Activated effector memory CD4-positive, alpha-beta T cell treated with Interleukin-2 at 50 U/mL for 16 hours (primary cell): ENCODE data around the gene SPIB.
"Not testable (repeated sequence)": the region's sequence is repeated elsewhere in the genome, so short reads cannot be mapped to it uniquely, and the experiment has no call there.

Source experiments
- DNase-seq: peaks from one replicate; pipeline ENCODE4 v3.0.0-alpha.2; 2020

Gene SPIB

DNA sequence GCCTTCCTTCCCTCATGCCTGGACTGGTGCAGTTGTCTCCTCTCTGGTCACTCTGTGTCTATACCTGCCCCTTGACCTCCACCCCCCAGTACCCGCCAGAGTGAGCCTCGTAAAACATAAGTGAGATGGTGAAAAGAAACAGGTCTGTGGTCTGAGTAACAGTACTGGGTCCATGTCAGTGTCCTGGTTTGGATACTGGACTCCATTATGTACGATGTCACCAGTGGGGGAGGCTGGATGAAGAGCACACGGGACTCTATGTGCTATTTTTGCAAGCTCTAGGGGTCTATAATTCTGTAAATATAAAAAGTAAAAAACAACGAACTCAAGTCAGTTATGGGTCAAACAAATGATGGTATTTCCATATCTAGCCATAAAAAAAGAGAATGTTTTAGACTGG, 28.3 kb downstream of the SPIB start:
- DNase-seq, result no peak

DNA sequence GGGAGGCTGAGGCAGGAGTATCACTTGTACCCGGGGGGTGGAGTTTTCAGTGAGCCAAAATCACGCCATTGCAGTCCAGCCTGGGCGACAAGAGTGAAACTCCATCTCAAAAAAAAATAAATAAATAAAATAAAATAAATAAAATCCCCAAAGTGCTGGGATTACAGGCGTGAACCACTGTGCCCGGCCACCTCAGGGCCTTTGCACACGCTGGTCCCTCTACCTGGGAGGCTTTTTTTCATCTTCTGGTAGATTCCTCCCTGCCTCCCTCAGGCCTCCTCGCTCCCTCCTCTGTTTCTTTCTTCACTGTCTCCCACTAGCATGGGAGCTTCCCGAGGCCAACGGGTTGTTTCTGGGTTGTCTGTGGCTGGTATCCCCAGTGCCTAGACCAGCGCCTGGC, 29.0 kb downstream of the SPIB start:
- no peak for DNase-seq

DNA sequence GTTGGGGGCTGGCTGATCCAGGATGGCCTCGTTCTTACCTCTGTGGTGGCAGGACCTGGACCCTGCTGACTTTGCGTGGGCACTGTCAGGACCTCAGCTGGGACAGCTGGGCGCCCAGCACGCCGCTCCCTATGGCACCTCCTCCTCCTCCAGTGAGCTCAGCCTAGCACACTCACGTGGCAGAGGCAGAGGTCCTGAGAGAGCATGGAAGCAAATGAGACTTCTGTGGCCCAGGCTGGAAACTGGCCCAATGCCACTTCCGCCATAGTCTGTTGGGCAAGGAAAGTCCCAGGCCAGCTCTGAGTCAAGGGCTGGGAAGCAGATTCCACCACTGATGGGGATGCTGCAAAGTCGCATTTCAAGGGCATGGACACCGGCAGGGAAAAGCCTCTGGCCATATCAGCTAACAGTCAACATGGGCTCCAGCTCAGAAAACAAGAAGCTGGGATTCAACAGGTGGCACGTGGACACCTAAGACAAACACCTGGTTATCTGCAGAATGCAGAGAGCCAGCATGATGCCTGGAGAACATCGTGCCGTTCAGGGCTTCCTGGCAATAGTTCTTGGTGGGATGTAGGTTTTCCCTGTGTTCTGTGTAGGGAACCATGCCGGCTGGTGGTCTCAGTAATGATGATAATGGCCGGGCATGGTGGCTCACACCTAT, 30.6 kb downstream of the SPIB start:
- no peak for DNase-seq

DNA sequence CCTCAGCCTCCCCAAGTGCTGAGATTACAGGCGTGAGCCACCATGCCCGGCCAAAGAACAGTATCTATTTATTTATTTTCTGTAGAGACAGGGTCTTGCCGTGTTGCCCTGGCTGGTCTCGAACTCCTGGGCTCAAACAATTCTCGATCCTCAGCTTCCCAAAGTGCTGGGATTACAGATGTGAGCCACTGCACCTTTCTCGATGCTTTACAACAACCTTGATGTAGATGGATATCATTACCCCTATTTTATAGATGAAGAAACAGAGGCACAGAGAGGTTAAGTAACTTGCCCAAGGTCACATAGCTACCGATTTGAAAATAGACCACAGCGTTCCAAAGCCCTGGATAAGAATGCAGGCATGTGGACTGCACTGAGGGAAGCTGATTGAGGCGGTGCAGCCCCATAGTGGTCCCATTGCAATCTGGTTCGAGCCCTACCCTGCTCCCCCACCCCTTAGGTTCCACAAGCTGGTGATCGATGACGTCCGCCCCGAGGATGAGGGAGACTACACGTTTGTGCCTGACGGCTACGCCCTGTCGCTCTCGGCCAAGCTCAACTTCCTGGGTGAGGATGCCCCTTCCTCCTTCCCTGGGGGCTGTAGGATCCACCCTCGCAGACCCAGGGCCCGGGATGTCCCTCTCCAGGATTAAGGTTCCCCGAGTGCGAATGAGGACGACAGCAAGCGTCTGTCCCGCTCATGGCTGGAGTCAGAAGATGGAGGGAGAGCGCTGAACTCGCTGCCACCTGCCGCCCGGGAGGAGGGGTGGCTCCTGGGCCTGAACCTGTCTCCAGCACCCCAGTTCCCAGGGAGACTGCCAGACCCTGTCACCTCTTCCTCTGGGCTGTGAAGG, 31.9 kb downstream of the SPIB start:
- DNase-seq, result no peak

DNA sequence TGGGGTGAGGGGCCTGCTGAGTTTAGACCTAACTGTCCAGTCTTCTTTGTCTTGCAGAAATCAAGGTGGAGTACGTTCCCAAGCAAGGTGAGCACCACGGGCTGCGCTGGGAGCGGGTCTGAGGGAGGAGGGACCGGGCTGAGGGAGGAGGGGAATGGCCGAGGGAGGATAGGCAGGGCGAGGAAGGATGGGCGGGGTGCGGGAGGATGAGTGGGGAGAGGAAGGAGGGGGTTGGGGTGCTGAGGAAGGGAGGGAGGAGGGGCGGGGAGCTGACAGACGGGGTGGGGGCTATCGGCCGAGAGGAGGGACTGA, 32.4 kb downstream of the SPIB start:
- DNase-seq, result no peak

DNA sequence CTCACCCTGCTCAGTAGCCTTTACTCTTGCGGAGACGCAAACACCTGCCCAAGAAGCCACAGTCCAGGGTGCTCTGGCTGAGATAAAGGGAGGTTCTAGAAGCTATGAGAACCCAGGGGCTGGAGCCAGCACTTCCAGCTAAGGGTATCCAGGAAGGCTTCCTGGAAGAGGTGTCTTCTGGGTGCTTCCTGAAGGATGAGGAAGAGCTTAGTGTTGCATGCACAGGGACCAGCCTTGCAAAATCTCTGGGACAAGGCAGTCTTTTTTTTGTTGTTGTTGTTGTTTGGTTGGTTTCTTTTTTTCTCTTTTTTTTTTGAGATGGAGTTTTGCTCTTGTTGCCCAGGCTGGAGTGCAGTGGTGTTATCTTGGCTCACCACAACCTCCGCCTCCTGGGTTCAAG, 34.5 kb downstream of the SPIB start:
- no peak for DNase-seq

DNA sequence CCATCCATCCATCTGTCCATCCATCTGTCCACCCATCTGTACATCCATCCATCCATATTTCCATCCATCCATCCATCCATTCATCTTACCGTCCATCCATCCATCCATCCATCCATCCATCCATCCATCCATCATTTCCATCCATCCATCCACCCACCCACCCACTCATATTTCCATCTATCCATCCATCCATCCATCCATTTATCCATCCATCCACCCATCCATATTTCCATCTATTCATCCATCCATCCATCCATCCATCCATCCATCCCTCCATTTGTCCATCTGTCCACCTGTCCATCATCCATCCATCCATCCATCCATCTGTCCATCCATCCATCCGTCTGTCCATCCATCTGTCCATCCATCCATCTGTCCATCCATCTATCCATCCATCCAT, 37.3 kb downstream of the SPIB start:
- no peak for DNase-seq

DNA sequence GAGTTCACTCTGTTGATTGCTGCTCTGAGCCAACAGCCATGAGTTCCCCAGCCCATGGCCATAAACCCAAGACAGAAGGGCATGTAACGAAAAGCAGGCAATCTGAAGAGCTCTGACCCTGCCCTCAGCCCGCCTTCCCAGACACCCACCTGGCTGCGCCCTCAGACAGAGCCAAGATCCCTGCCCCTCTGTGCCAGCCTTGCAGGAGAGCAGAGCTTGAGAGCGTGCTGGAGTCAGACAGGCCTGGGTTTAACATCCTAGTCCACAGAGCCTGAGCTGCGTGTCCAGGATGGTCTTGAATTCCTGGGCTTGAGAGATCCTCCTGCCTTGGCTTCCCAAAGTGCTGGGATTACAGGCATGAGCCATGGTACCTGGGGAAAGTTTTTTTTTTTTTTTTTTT, 38.6 kb downstream of the SPIB start:
- no peak for DNase-seq

DNA sequence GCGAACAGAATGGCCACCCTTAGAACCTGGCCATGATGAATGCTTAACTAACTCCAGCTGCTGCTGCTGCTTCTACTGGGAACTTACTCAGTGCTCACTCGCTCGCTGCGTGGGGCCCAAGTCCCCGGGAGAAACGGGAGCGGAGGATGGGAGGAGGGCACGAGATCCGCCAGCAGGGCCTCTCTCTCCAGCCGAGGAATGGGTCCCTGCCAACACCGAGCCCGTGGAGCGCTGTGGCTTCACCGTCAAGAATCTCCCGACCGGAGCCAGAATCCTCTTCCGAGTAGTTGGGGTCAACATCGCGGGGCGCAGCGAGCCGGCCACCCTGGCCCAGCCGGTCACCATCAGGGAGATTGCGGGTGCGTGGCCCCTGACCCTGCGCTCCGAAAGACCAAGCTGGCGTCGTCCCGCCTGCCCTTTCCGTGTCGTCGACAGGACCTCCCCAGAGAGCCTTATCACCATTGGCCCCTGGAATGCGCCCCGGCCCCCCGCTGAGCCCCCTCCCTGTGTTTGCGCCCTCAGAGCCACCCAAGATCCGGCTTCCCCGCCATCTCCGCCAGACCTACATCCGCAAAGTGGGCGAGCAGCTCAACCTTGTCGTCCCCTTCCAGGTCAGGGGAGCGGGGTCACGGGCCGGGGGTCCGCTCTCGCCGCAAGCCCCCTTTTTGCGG, 39.8 kb downstream of the SPIB start:
- DNase-seq, result no peak

DNA sequence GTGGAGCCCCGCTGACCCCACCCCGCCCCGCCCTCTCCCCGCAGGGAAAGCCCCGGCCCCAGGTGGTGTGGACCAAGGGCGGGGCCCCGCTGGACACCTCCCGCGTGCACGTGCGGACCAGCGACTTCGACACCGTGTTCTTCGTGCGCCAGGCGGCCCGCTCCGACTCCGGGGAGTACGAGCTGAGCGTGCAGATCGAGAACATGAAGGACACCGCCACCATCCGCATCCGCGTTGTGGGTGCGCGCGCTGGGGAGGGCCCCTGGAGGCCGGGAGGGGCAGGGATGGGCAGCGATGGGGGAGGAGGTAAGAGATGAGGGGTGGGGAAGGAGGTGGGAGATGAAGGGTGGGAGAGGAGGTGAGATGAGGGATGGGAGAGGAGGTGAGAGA, 40.3 kb downstream of the SPIB start:
- DNase-seq, result no peak

DNA sequence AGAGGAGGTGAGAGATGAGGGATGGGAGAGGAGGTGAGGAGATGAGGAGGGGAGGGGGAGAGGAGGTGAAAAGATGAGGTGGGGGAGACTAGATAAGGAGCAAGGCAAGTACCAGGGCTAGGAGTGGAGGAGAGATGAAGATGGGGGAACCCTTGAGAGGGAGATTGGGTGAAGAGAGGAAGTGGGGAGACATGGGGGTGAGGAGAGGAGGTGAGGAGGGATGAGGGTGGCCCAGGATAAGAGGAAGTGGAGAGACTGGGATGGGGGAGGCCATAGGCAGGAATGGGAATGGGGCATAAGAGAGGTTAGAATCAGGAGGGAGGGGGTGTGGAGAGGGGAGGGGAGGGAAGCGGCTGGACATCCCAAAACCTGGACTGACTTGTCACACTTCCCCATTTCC, 40.9 kb downstream of the SPIB start:
- DNase-seq, result no peak

DNA sequence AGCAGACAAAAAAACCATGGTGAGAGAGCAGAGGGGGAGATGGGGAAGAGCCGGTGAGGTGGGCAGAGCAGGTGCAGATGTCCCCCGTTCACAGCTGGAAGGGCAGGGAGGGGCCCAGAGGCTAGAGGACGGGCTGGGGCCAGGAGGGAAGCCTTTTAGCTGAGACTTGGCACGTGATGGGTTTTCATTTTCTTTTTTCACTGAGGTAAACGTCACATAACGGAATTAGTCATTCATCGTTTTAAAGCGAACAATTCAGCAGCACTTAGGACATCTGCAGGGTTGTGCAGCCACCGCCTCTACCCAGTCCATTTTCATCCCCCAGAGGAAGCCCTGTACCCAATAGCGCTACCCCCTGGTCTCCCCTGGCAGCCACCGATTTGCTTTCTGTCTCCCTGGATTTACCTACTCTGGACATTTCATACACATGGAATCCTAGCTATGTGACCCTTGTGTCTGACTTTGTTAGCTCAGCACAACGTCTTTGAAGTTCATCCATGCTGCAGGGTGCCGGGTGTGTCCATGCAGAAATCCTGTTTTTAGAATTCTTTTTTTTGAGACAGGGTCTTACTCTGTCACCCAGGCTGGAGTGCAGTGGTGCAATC, 41.5 kb downstream of the SPIB start:
- DNase-seq, result no peak

DNA sequence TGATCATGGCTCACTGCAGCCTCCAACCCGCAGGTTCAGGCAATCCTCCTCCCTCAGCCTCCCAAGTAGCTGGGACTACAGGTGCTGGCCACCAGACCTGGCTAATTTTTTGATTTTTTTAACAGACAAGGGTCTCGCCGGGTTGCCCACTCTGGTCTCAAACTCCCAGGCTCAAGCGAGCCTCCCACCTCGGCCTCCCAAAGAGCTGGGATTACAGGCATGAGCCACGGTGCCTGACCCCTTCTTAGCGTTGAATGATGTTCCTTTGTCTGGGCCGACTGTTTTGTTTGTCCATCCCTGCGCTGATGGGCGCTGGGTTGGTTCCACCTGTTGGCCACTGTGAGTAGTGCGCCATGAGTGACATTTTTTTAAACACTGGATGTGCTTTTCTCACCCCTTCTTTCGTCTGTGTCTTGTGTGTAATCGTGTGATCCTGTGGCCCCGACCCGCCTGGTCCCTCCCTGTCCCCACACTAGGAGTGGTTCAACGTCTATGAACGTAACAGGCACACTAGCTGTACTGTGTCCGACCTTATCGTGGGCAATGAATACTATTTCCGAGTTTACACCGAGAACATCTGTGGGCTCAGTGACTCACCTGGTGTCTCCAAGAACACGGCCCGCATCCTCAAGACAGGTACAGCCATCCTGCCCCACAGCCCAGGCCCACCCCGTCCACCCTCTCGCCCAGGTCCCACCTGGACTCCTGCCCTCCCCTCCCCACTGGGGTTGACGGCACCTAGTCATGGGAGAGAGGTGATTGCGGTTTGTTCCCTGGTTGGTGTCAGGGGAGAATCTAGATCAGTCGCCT, 42.5 kb downstream of the SPIB start:
- peak; percentile 25 for DNase-seq

DNA sequence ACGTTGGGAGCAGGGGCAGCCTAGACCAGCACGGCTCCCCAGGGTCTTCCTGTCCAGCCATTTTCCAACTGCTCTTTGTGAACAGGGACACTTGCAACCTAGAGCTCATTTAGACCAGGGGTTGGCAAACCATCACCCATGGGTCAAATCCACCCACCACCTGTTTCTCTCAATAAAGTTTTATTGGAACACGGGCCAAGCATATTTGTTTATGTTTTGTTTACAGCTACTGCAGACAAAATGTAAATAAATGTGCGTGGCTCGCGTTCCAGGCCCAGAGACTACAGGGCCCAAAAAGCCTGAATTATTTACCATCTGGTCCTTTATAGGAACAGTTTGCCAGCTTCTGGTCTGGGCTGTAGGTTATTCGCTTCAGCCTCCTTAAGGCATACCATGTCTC, 44.2 kb downstream of the SPIB start:
- DNase-seq, result no peak

DNA sequence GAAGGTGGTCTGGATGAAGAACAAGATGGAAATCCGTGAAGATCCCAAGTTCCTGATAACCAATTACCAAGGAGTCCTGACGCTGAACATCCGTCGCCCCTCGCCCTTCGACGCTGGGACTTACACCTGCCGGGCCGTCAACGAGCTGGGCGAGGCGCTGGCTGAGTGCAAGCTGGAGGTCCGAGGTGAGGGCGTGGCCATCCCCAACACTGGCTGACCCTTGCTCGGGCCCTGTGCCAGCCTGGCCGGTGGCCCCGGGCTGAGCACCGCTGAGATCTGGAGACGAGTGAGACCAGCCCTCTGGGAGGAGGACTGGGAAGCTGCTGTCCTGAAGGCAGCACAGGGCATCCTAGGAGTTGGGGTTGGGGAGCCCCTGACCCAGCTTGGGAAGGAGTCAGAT, 45.6 kb downstream of the SPIB start:
- no peak for DNase-seq

DNA sequence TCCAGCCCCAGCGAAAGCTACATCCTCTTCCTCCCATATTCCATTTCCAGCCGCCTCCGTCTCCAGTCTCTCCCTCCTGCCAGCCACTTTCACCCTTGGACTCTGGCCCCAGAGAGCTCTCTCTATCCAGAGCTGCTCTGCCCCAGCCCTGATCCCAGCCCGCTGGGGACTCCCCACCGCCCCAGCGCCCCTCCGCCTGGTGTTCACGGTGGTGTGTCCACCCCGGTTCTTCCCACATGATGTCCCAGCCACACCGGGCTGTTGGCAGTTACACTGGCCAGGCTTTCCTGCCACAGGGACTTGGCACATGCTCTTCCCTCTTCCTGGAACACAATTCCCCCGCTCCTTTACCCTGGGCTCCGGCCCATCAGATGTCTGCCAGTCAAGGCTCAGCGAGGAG, 46.3 kb downstream of the SPIB start:
- no peak for DNase-seq

DNA sequence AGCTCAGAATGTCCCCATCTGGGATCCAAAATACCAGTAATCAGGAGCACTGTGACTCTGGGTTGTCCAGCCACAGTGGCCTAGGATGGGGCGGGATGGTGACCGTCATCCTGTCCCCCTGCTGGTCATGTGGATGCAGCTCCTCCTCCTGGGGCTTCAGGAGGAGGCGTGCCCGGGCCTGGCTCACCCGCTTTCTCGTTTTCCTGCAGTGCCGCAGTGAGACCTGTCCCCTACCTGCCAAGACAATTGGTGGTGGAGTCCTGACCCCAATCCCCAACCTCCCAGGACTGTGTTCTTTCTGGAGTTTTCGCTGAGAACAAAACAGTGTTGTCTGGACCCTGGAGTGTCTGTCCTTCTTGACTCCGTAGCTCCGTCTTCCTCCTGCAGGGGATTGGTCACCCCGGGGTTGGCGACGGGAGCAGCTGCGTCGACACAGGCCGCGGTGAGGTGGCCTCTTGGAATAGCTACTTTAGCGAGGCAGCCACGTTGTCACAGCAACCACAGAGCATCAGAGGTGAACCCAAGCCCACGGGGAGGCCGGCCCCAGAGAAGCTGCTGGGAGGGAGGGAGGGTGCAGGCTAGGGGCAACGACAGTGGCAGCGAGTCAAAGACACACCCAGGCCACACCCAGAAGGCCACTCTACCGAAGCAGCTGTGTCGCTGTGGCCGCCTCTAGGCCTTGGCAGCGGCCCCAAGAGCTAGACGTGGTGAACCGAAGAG, 47.4 kb downstream of the SPIB start:
- no peak for DNase-seq

DNA sequence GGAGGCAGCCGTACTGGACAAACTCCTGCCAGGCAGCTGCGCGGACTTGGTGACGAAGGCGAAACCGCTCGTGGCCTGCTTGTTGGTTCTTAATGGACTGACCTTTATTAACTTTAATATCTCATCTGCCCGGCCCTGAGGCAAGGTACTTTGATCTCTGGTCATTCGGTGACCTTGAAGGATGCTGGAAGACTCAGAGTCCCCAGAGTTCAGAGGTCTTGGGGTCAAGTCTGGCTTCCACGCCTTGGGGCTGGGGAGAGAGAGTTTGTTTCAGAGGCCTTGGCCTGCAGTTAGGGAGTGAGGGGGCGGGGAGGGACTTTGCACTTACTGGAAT, 47.9 kb downstream of the SPIB start:
- DNase-seq, result no peak

DNA sequence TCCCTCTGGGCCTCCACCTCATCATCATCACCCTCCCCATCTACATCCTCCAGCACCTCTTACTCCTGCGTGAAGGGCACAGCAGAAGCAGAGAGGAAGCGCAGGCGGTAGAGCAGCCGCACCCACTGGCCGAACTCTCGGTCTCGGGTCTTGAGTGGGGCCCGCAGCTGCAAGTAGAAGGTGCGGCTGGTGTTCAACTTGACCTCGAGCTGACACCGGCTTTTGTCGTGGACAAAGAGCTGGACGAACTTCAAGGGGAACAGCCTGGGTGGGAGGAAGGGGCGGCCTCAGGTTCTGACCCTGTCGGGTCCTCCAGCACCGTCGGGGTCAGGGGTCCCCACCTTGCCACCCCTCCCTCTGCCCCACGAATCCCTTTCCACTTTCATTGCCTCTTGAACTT, 48.8 kb downstream of the SPIB start:
- no peak for DNase-seq

DNA sequence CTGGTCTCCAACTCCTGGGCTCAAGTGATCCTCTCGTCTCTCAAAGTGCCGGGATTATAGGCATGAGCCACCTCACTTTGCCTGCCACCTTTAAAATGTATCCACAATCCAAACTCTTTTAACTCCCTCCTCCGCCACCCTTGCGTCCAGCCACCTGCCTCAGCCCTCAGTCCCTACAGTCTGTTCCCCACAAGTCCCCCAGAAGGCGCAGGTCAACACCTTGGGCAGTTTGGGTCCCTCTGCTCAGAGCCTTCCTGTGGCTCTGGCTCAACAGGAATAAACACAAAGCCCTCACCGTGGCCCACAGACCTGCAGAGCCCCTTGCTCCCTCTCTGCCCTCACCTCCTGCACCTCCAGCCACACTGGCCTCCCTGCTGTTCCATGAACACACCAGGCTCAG, 50.1 kb downstream of the SPIB start:
- no peak for DNase-seq

DNA sequence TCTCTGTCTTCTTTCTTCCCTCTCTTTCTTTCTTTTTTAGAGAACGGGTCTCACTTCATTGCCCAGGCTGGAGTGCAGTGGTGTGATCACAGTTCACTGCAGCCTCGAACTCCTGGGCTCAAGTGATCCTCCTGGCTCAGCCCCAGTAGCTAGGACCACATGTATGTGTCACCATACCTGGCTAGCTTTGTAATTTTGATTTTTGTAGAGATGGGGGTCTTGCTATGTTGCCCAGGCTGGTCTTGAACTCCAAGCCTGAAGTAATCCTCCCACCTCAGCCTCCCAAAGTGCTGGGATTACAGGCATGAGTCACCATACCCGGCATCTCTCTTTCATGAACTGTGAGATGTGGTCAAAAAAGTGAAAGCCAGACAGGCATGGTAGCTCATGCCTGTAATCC, 54.6 kb downstream of the SPIB start:
- not testable (repeated sequence) for DNase-seq

DNA sequence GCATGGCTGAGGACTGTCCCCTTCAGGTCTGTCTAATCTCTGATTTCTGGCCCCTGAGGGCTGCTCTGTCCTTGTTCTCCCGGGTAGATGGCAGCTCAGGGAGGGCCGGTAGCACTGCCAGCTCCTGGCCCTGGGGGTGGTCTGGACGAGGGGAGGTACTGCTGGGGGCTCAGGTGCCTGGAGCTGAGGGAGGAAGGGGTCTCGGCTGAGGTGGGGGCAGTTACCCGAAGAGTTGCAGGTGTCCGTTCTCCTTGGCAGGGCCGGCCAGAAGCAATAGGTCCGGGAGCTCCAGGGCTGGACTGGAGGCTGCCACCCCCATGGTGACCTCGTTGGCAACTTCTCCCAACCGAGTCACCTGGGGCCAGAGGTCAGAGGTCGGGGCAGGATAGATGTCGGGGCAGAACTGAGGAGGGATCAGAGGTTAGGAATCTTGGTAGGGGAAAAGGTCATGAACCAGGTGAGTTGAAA, 56.4 kb downstream of the SPIB start:
- no peak for DNase-seq
